ENCODE measurements around the gene KRTAP5-8.

- TF ChIP-seq KAT7 (CRISPR knock-in tag; IDR thresholded peaks at IDR 0.05; ENCODE audit: borderline replicate concordance) (no peak), TAF1 (IDR thresholded peaks at IDR 0.05; ENCODE audit: control insufficient read depth, extremely low read depth, insufficient read depth, low read length, severe bottlenecking) (no peak), NCOA2 (IDR thresholded peaks at IDR 0.05; ENCODE audit: partially characterized antibody in 2 of 2) (no peak), JUND (IDR thresholded peaks at IDR 0.05; ENCODE audit: borderline replicate concordance, low read depth, low read length) (no peak), JUND (tag; IDR thresholded peaks at IDR 0.05; ENCODE audit: borderline replicate concordance, low read depth, low read length) (no peak), CTCF (IDR thresholded peaks at IDR 0.05 in 2 of 3, conservative IDR thresholded peaks at IDR 0.05 in 1 of 3; ENCODE audit: insufficient read depth in 2 of 3, low read depth in 1 of 3, low read length in 3 of 3) (no peak), NFE2L1 (tag; IDR thresholded peaks at IDR 0.05; ENCODE audit: borderline replicate concordance, low read depth) (no peak), GABPA (tag; conservative IDR thresholded peaks at IDR 0.05; ENCODE audit: low read depth) (no peak), CBX5 (IDR thresholded peaks at IDR 0.05; ENCODE audit: borderline replicate concordance, low read depth) (no peak), POLR2AphosphoS5 (IDR thresholded peaks at IDR 0.05; ENCODE audit: control insufficient read depth, insufficient read depth, low read depth, low read length) (no peak), ARNT (IDR thresholded peaks at IDR 0.05) (no peak), CBX2 (IDR thresholded peaks at IDR 0.05; ENCODE audit: insufficient read depth, low read length, poor library complexity, severe bottlenecking) (no peak), RAD21 (CRISPR knock-in tag; conservative IDR thresholded peaks at IDR 0.05 in 1 of 2, IDR thresholded peaks at IDR 0.05 in 1 of 2) (no peak), SMC3 (conservative IDR thresholded peaks at IDR 0.05; ENCODE audit: insufficient read depth, low read depth, low read length) (no peak), YY1 (IDR thresholded peaks at IDR 0.05; ENCODE audit: borderline replicate concordance in 1 of 3, control insufficient read depth in 1 of 3, extremely low read depth in 1 of 3, insufficient read depth in 3 of 3, insufficient read length in 1 of 3, insufficient replicate concordance in 2 of 3, low read depth in 1 of 3, low read length in 2 of 3) (no peak)
Measured at GRCh38 chr11:71496421-71496820, 41.4 kb upstream of the KRTAP5-8 start.
